ENCODE results near the gene IL27RA. TPM values are rescaled to one million over a fixed set of nuclear protein-coding genes. Genes with fewer than 3 reads are reported as not detected.

IL27RA gene
- total RNA-seq (38.2 and 38.6 TPM in 2 replicates), polyA plus RNA-seq (27.4 and 36.2 TPM in 2 replicates), polyA minus RNA-seq (40.3 and 52.7 TPM in 2 replicates)
- total RNA-seq (2013), result 64.1 TPM

DNA sequence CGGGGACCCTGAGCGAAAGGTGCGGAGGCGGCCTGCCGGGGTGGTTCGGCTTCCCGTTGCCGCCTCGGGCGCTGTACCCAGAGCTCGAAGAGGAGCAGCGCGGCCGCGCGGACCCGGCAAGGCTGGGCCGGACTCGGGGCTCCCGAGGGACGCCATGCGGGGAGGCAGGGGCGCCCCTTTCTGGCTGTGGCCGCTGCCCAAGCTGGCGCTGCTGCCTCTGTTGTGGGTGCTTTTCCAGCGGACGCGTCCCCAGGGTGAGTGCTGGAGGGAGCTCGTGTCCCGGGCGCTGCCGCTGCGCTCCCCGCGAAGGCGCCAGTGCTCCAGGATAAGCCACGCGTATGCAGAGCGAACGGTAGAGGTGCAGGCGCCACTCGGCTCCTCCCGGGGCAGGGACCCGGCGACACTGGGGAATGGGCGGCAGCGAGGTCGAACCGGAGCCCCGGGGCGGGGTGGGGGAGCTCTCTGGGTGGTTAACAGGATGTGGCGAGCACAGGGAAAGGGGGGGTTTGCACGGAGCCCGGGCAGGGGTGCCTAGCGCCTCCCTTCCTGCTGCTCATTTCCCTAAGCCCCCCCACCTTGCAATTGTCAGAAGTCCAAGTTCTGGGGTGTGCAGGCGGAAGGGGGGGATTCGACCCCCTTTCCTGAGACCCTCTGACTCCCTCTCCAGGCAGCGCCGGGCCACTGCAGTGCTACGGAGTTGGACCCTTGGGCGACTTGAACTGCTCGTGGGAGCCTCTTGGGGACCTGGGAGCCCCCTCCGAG, at the start of gene IL27RA:
IL27RA (plus strand) TSS at position 44 of the 762 bp plus-strand sequence; CDS start at position 155, 111 bp downstream.
- Histone ChIP-seq H3K27ac (ENCODE audit: low read length in 2 of 2) (peak within 1 kb of the TSS; percentile 83 to 94), H3K79me2 (ENCODE audit: control insufficient read depth, insufficient read depth, low read length) (peaks cover 29% of the 10 kb centered on the region), H3K4me1 (ENCODE audit: control insufficient read depth in 2 of 2, insufficient read depth in 2 of 2, low read length in 2 of 2) (peaks cover 22 to 42% of the 10 kb centered on the region in 2 donors), H3K9me3 (ENCODE audit: control extremely low read depth in 1 of 3, control insufficient read depth in 2 of 3, insufficient read depth in 1 of 3, low read length in 2 of 3) (peaks cover 0 to 5% (median 0%) of the 10 kb centered on the region in 3 donors), H2AFZ (ENCODE audit: insufficient read depth, low read depth, low read length, poor library complexity, severe bottlenecking) (peak within 1 kb of the TSS; percentile 73), H3K27me3 (replicated peaks in 1 of 4; ENCODE audit: control extremely low read depth in 1 of 4, control insufficient read depth in 3 of 4, insufficient read depth in 4 of 4, low read length in 3 of 4) (no peaks in the 10 kb centered on the region), H3K4me3 (ENCODE audit: control extremely low read depth in 1 of 5, extremely low read depth in 1 of 5, insufficient read depth in 1 of 5, low read depth in 2 of 5, low read length in 4 of 5) (peak within 1 kb of the TSS; percentile 26 to 95 (median 83)), H3K4me2 (replicated peaks; ENCODE audit: low read depth, low read length, poor library complexity, severe bottlenecking) (peak within 1 kb of the TSS; percentile 83), H3K36me3 (replicated peaks in 1 of 2; ENCODE audit: control extremely low read depth in 1 of 2, control insufficient read depth in 1 of 2, extremely low read depth in 1 of 2, insufficient read depth in 2 of 2, low read length in 1 of 2) (peaks cover 2 to 13% of the 10 kb centered on the region in 2 experiments), H3K9ac (ENCODE audit: low read length) (peak within 1 kb of the TSS; percentile 75), H4K20me1 (ENCODE audit: control insufficient read depth, insufficient read depth, low read length, poor library complexity, severe bottlenecking) (peaks cover 14% of the 10 kb centered on the region)
- Mint-ChIP-seq H3K4me1 (peaks cover 38% of the 10 kb centered on the region), H3K27ac (peak within 1 kb of the TSS; percentile 94), H3K4me3 (peak within 1 kb of the TSS; percentile 94), H3K9me3 (ENCODE audit: insufficient read depth) (no peaks in the 10 kb centered on the region), H3K27me3 (no peaks in the 10 kb centered on the region)
- ChIA-PET CTCF (interaction anchor here (0.6 to 3.8 kb wide), 35 partner anchors 8 to 434 kb away, joined by 3 to 30 read pairs (median 4); partner anchors contain the start of genes ASF1B, DCAF15, MISP3 and RFX1), POLR2A (interaction anchor here (0.6 to 2.7 kb wide), 20 partner anchors 10 to 465 kb away, joined by 3 to 24 read pairs (median 4); partner anchors contain the start of genes DCAF15, RFX1 and ZSWIM4)
- under 1% methylated on average over 52 of the region's 63 CpGs for WGBS (ENCODE audit: insufficient coverage)
- intact Hi-C loops (cut with micrococcal nuclease), result loop anchor here (1.0 to 2.0 kb wide), 6 partner anchors 13 to 152 kb away; partner anchors contain the start of genes BRME1, CC2D1A, DCAF15 and RFX1
- DNase-seq, result peak; percentile 84
- TF ChIP-seq EZH2 (IDR thresholded peaks at IDR 0.05; ENCODE audit: borderline replicate concordance, insufficient read depth, low read depth, low read length, poor library complexity, severe bottlenecking) (no peak), CTCF (IDR thresholded peaks at IDR 0.05) (peak; percentile 68)
- peak; percentile 72 for ATAC-seq (ENCODE audit: low read depth)
